ENCODE results near the gene GEN1.

Gene GEN1

DNA sequence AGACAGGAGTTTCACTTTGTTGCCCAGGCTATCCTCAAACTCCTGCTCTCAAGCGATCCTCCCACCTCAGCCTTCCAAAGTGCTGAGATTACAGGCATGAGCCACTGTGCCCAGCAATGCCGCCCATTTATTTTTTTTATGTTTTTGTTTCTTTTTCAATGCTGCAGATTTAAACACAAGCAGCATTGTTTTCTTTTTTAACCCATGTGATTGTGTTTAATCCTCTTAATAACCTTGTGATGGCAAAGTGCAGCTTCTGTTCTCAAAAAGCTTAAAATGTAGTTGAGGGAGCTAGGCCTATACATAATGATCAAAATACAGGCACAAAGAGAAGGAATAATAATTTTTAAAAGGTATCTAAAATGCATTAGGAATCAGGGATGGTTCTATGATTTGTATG lies 73.8 kb downstream of the GEN1 start:
- no peak for DNase-seq (ENCODE audit: low read depth)

DNA sequence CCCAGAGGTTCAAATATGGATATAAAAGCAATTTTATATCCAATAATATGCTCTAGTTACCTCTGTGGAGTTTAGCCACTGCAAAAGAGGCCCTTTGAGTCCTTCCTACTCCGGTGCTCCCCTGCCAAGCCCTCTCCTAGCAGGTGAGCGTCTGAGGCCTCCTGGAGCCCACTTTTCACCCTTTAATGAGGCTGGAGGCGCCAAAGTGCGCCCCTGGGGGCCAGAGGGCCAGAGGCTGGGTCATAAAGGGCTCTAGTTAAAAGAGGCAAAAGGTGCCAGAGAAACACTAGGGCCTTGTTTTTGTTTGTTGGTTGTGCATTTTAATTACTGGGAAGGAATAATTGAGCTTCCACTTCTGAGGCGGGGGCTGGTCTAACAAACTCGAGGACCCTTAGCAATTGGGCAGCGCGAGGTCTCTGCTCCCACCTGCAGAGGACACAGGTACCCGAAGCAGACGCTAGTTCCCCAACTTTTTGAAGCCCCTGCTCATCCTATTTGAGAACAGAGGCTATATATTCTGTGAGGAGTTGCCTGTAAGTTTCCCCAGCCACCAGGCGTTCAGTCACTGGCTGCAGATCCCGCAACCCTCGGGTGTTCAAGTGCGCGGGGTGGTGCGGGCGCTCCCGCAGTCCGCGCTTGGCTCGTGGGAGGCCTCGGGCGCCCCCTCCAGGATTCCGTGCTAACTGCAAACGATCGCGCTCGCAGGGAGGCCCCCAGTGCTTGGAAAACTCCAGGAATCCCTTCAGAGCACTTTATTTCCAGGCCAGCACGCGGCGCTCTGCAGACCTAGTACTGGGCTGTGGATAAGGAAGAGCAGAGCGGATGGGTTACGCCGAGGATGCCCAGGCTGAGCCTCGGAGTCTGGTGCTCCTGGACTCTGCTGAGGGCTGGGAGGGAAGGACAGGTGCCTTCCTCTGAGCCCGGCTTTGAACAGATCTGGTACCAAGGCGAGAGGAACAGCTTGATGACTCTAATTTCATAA lies 76.4 kb downstream of the GEN1 start:
- DNase-seq (ENCODE audit: low read depth): no peak

- no peak for DNase-seq (ENCODE audit: low read depth)
Observed at GRCh38 chr2:17835516-17835915, 81.6 kb downstream of the GEN1 start.

Data from stimulated activated CD8-positive, alpha-beta memory T cell treated with anti-CD3 and anti-CD28 coated beads, Interleukin-12 subunit alpha, Interleukin-12 subunit beta, amount 100 ng/mL, for 1 hour (primary cell).